Measurements from ENCODE around the gene COG7. TPM values are rescaled to one million over a fixed set of nuclear protein-coding genes. Genes with fewer than 3 reads are reported as not detected.

COG7 gene
- total and polyA plus RNA-seq, 2 donors (not counting 1 experiment from before 2014, with no cell fraction given), result 17.5 to 20.9 TPM

DNA sequence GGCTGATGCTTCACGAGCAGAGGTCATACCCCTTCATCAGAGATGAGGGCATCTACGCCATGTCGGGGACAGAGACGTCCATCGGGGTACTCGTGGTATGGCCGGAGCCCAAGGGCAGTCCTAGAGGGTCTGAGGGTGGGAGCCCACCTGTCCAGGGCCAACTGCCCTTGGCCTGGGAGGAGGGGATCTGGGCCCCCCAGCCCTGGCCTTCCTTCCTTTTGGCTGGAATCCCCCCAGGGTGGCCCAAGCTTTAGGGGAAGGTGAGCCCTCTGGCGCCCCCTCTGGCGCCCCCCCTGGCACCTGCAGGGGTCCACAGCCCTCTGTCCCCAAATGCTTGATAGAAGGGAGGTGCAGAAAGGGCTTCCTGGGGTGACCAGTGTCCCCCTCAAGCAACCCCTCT, 81.6 kb downstream of the COG7 start:
- no peak for TF ChIP-seq EZH2 (IDR thresholded peaks at IDR 0.05; ENCODE audit: low read length, missing control alignments)
- TF ChIP-seq, protein P1, sequence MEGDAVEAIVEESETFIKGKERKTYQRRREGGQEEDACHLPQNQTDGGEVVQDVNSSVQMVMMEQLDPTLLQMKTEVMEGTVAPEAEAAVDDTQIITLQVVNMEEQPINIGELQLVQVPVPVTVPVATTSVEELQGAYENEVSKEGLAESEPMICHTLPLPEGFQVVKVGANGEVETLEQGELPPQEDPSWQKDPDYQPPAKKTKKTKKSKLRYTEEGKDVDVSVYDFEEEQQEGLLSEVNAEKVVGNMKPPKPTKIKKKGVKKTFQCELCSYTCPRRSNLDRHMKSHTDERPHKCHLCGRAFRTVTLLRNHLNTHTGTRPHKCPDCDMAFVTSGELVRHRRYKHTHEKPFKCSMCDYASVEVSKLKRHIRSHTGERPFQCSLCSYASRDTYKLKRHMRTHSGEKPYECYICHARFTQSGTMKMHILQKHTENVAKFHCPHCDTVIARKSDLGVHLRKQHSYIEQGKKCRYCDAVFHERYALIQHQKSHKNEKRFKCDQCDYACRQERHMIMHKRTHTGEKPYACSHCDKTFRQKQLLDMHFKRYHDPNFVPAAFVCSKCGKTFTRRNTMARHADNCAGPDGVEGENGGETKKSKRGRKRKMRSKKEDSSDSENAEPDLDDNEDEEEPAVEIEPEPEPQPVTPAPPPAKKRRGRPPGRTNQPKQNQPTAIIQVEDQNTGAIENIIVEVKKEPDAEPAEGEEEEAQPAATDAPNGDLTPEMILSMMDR (conservative IDR thresholded peaks at IDR 0.05 in 1 of 2, IDR thresholded peaks at IDR 0.05 in 1 of 2; ENCODE audit: low read depth in 1 of 2, low read length in 2 of 2), result no peak
- Histone ChIP-seq H3K79me2 (ENCODE audit: control insufficient read depth, insufficient read depth, low read length) (no peaks in the 10 kb centered on the region), H4K20me1 (ENCODE audit: control insufficient read depth, extremely low read depth, insufficient read depth, low read length) (no peaks in the 10 kb centered on the region), H3K4me3 (replicated peaks in 1 of 4; ENCODE audit: control extremely low read depth in 1 of 4, insufficient read depth in 1 of 4, low read depth in 3 of 4, low read length in 4 of 4) (no peak overlapping the region), H3K9me3 (ENCODE audit: control insufficient read depth, insufficient read depth, low read depth, low read length) (no peaks in the 10 kb centered on the region), H3K27me3 (ENCODE audit: control insufficient read depth, insufficient read depth, low read length) (peaks cover 2% of the 10 kb centered on the region), H2AFZ (ENCODE audit: low read length) (no peak overlapping the region), H3K27ac (ENCODE audit: insufficient read depth, low read length) (no peak overlapping the region), H3K4me2 (ENCODE audit: extremely low read depth, insufficient read depth, low read length) (no peak overlapping the region), H3K9ac (ENCODE audit: insufficient read depth, low read length) (no peak overlapping the region), H3K4me1 (ENCODE audit: control insufficient read depth, extremely low read depth, insufficient read depth, low read length) (no peaks in the 10 kb centered on the region), H3K36me3 (ENCODE audit: control insufficient read depth, insufficient read depth, low read length) (no peaks in the 10 kb centered on the region)
- no peak for DNase-seq (ENCODE audit: low read depth in 2 of 2)

DNA sequence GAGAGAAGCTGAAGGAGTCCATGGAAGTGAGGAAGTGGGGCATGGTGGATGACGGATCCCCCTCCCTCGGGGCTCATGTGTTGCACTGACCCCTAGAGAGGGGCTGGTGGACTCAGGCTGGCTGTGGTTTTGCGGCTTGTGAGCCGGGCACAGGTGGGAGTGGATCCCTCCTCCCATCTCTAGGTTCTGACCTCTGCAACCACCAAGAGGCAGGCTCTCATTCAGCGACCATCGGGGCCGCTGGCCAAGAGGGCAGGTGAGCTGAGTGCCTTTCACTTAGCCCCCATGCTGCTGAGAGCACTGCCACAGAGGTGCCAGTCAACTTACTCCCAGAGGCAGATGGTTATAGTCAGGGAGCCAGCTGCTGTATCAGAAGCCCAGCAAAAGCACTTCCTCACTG, 83.6 kb downstream of the COG7 start:
- no peak overlapping the region for H3K4me3 ChIP-seq (replicated peaks in 1 of 4; ENCODE audit: control extremely low read depth in 1 of 4, insufficient read depth in 1 of 4, low read depth in 3 of 4, low read length in 4 of 4)
- no peak overlapping the region for H3K4me2 ChIP-seq (ENCODE audit: extremely low read depth, insufficient read depth, low read length)
- no peak overlapping the region for H3K9ac ChIP-seq (ENCODE audit: insufficient read depth, low read length)

DNA sequence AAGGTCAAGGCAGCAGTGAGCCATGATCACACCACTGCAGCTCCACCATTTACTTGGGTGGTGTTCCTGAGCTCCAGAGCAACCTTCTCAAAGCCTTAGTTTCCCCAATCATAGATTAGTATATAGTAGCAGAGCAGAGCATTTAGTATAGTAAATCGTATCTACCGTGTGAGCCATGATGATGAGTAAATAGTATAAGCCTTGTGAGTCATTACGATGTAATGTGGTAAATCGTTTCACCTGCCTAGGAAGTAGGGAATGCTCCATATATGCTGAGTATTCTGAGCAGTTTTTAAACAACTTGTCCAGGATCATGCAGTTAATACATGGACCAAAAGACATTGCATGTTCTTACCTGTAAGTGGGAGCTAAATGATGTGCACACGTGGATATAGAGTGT, 84.5 kb downstream of the COG7 start:
- no peak overlapping the region for H3K9ac ChIP-seq (ENCODE audit: insufficient read depth, low read length)
- H2AFZ ChIP-seq (ENCODE audit: low read length), result no peak overlapping the region
- no peaks in the 10 kb centered on the region for H3K27me3 ChIP-seq (ENCODE audit: control insufficient read depth, insufficient read depth, low read length)
- H3K4me2 ChIP-seq (ENCODE audit: extremely low read depth, insufficient read depth, low read length), result no peak overlapping the region
- H3K36me3 ChIP-seq (ENCODE audit: control insufficient read depth, insufficient read depth, low read length), result no peaks in the 10 kb centered on the region
- no peak for TF ChIP-seq EZH2 (IDR thresholded peaks at IDR 0.05; ENCODE audit: low read length, missing control alignments)
- TF ChIP-seq, protein P1 (conservative IDR thresholded peaks at IDR 0.05 in 1 of 2, IDR thresholded peaks at IDR 0.05 in 1 of 2; ENCODE audit: low read depth in 1 of 2, low read length in 2 of 2), result no peak
- no peaks in the 10 kb centered on the region for H3K4me1 ChIP-seq (ENCODE audit: control insufficient read depth, extremely low read depth, insufficient read depth, low read length)
- no peak overlapping the region for H3K27ac ChIP-seq (ENCODE audit: insufficient read depth, low read length)
- H3K9me3 ChIP-seq (ENCODE audit: control insufficient read depth, insufficient read depth, low read depth, low read length), result no peaks in the 10 kb centered on the region
- no peaks in the 10 kb centered on the region for H4K20me1 ChIP-seq (ENCODE audit: control insufficient read depth, extremely low read depth, insufficient read depth, low read length)
- H3K4me3 ChIP-seq (replicated peaks in 1 of 4; ENCODE audit: control extremely low read depth in 1 of 4, insufficient read depth in 1 of 4, low read depth in 3 of 4, low read length in 4 of 4), result no peak overlapping the region
- no peaks in the 10 kb centered on the region for H3K79me2 ChIP-seq (ENCODE audit: control insufficient read depth, insufficient read depth, low read length)
- peak in 1 of 2 donors; percentile 7 for DNase-seq (ENCODE audit: low read depth in 2 of 2)

More for the DNA sequence above, 83.6 kb downstream of the COG7 start:
- TF ChIP-seq, protein P1 (conservative IDR thresholded peaks at IDR 0.05 in 1 of 2, IDR thresholded peaks at IDR 0.05 in 1 of 2; ENCODE audit: low read depth in 1 of 2, low read length in 2 of 2), result no peak
- TF ChIP-seq EZH2 (IDR thresholded peaks at IDR 0.05; ENCODE audit: low read length, missing control alignments), result no peak
- H3K79me2 ChIP-seq (ENCODE audit: control insufficient read depth, insufficient read depth, low read length), result no peaks in the 10 kb centered on the region
- no peaks in the 10 kb centered on the region for H3K4me1 ChIP-seq (ENCODE audit: control insufficient read depth, extremely low read depth, insufficient read depth, low read length)
- H3K36me3 ChIP-seq (ENCODE audit: control insufficient read depth, insufficient read depth, low read length), result no peaks in the 10 kb centered on the region
- no peak for DNase-seq (ENCODE audit: low read depth in 2 of 2)
- H3K27me3 ChIP-seq (ENCODE audit: control insufficient read depth, insufficient read depth, low read length), result no peaks in the 10 kb centered on the region
- H4K20me1 ChIP-seq (ENCODE audit: control insufficient read depth, extremely low read depth, insufficient read depth, low read length), result no peaks in the 10 kb centered on the region
- no peaks in the 10 kb centered on the region for H3K9me3 ChIP-seq (ENCODE audit: control insufficient read depth, insufficient read depth, low read depth, low read length)
- H3K27ac ChIP-seq (ENCODE audit: insufficient read depth, low read length), result no peak overlapping the region
- H2AFZ ChIP-seq (ENCODE audit: low read length), result no peak overlapping the region
